Gastroesophageal sphincter (tissue), 2 donors: ENCODE results near the gene PHF21B.

ENCODE experiments used
- EP300 ChIP-seq: sonication (generic); formaldehyde crosslinking; IDR thresholded peaks from one replicate; pipeline ENCODE4 v1.6.1; 2017; ENCODE audit warnings: antibody characterized with exemption, mild to moderate bottlenecking
- POLR2A ChIP-seq, 2 donors: fragments of 450-650 bp; IDR thresholded peaks; one replicate each; pipeline ENCODE4 v1.6.1; 2017; ENCODE audit warnings: antibody characterized with exemption in 2 of 2, mild to moderate bottlenecking in 2 of 2, moderate library complexity in 1 of 2

GRCh38 chr22:44920183-44920582 is 89.6 kb downstream of the PHF21B start:
- TF ChIP-seq EP300 (no peak), POLR2A (IDR thresholded peaks at IDR 0.05) (no peak)
